MG63 (cell line): ENCODE data around the gene MYLK. TPM values are rescaled to one million over a fixed set of nuclear protein-coding genes. Genes with fewer than 3 reads are reported as not detected.

ENCODE experiments used
- DNase-seq: peaks from one replicate; pipeline ENCODE4 v3.0.0-alpha.2; 2020
- H3K27me3 ChIP-seq: fragments of 250-450 bp; sonication (Bioruptor Pico); 2 replicates; pipeline ENCODE4 v1.5.1; 2020; ENCODE audit warnings: mild to moderate bottlenecking, moderate library complexity
- H3K36me3 ChIP-seq: fragments of 250-450 bp; sonication (Bioruptor Pico); 2 replicates; pipeline ENCODE4 v1.5.1; 2020; ENCODE audit warnings: mild to moderate bottlenecking, moderate library complexity
- H3K4me3 ChIP-seq: fragments of 250-450 bp; sonication (Bioruptor Pico); 2 replicates; pipeline ENCODE4 v1.5.1; 2020; ENCODE audit warnings: mild to moderate bottlenecking, moderate library complexity
- H3K9me3 ChIP-seq: fragments of 250-450 bp; sonication (Bioruptor Pico); 2 replicates; pipeline ENCODE4 v1.5.1; 2020; ENCODE audit warnings: mild to moderate bottlenecking, moderate library complexity
- total RNA-seq: library from RNA; depleted of rRNA; stranded (reverse); fragments of >200 nt; shearing (Covaris generic); gene quantifications from 2 replicates; pipeline ENCODE4 v1.2.3, GENCODE V29; 2014; ENCODE audit warnings: low replicate concordance

Gene MYLK
- total RNA-seq, 1 experiment from 2014 or later = 12.5 TPM

DNA sequence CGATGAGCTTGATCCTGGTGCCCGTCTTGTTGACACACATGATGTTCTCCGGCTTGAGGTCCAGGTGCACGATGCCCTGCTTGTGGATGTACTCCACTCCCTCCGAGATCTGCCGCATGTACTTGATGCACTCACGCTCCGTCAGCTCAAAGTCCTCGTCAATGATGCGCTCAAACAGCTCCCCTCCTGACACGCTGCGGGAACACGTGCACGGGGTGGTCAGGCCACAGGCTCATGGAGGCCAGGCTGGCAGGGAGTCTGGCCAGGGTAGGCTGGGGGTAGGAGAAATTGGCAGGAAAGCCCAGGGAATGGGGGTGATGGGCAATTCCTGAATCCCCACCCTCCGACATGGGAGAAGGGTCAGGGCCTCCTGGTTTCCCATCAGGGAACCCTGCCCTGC, 243.8 kb downstream of the MYLK start:
- Histone ChIP-seq H3K9me3 (no peaks in the 10 kb centered on the region), H3K27me3 (no peaks in the 10 kb centered on the region; the same call in 1 of the 2 replicates), H3K36me3 (0 out of 2 replicates have a peak, but pooled peaks cover 3% of the 10 kb centered on the region), H3K4me3 (no peak overlapping the region)
- DNase-seq = no peak

DNA sequence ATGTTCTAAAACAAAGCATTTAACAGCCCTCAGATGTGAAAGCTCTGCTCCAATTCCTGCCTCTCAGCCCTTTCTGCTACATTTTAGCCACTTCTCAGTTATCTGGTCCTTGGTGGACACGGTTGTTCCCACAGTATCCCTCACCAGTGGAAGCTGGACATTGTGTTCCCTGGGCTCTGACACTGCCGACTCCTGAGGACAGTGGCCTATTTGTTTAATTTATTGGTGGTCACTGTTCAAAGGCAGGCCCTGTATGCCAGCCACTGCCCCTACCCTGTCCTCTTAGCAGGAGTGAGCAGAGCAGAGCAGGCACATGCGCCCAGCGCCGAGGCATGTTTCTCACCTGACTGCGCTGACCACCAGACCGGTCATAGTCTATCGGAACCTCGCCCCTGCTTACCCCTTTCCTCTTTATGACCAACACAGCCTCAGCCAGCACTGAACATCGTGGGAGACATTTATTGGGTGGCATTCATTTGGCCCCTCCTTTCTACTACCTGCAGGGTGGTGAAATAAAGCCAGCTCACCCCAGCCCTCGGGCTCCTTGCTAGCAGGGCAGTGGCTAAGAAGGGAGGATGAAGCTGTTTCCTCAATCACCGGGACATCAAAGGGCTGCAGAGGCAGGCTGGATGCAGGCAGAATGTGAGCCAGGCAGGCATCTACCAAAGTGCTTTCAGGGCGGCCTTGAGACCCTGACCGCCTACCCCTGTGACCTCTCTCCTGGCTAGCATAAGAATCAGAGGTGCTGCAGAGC, 245.0 kb downstream of the MYLK start:
- no peaks in the 10 kb centered on the region for H3K27me3 ChIP-seq
- H3K4me3 ChIP-seq = no peak overlapping the region
- H3K36me3 ChIP-seq = 0 out of 2 replicates have a peak, but pooled peaks cover 3% of the 10 kb centered on the region
- no peak for DNase-seq
- H3K9me3 ChIP-seq = no peaks in the 10 kb centered on the region

DNA sequence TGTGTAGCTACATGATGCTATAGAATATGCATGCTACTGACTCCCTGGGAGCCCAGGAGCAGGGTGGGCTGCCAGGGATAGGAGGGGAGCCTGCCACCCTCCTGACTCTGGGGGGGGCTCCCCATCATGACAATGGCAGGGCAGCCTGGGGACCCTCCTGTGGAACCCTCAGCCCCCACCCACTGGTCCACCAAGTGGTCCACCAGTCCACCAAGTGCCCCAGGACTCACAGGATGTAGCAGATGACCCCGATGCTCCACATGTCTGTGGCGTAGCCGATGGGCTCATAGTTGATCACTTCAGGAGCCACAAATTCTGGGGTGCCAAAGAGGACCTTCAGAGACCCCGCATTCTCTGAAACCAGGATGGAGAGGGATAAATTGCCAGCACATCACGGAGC, 246.3 kb downstream of the MYLK start:
- no peak for DNase-seq
- no peak overlapping the region for H3K4me3 ChIP-seq
- H3K9me3 ChIP-seq = no peaks in the 10 kb centered on the region
- no peaks in the 10 kb centered on the region for H3K27me3 ChIP-seq
- 0 out of 2 replicates have a peak, but pooled peaks cover 3% of the 10 kb centered on the region for H3K36me3 ChIP-seq

DNA sequence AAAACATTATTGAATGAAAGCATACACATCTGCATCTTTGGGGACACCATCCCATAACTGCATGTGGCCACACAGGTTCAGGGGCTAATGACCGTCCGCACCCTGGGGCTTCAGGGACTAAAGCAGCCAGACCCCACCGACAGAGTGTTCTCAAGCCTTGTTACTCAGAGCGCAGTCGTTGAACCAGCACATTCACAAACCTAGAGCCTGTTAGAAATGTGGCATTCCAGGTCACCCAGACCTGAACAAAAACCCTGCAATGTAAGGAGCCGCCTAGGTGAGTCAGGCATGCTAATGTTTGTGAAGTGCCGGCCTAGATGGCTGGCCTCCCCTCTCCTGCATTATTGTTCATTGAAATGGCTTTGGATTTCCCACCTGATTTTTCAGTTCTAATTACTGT, 247.0 kb downstream of the MYLK start:
- no peak overlapping the region for H3K4me3 ChIP-seq
- no peaks in the 10 kb centered on the region for H3K9me3 ChIP-seq
- no peak for DNase-seq
- no peaks in the 10 kb centered on the region for H3K27me3 ChIP-seq
- 0 out of 2 replicates have a peak, but pooled peaks cover 3% of the 10 kb centered on the region for H3K36me3 ChIP-seq

DNA sequence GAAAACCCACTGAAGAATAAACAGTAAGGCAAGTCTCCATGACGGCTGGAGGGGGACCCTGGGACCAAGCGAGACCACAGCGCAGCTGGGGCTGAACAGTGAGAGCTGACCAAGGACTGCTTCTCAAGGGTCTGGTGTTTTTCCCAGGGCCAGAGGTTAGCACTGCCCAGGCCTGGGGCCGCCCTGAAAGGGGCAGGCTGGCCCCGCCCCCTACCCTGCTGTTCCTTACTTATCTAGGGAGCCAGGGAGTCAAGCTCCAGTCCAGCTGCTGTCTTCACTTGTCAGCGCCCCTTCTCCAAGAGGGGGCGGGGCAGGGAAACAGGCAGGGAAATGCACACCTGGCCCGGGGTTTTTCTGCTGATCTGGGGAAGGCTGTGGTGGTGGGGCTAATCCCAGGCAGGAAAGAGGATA, 247.7 kb downstream of the MYLK start:
- Histone ChIP-seq H3K9me3 (no peaks in the 10 kb centered on the region), H3K27me3 (no peaks in the 10 kb centered on the region), H3K4me3 (no peak overlapping the region), H3K36me3 (0 out of 2 replicates have a peak, but pooled peaks cover 3% of the 10 kb centered on the region)
- DNase-seq = no peak

DNA sequence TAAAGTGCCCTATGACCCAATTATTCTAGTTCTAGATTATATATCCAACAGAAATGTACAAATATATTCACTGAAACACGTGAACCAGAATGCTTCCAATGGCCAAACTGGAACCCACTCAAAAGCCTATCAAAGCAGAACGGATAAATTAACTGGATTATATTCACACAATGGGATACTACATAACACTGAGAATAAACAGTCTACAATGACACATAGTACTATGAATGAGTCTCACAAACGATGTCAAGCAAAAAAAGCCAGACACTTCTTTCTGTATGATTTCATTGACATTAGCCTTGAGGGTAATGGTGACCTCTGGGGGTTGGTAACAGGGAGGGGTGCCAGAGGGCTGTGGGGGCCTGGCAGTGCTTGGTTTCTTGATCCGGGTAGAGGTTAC, 248.4 kb downstream of the MYLK start:
- Histone ChIP-seq H3K9me3 (no peaks in the 10 kb centered on the region), H3K27me3 (no peaks in the 10 kb centered on the region), H3K36me3 (0 out of 2 replicates have a peak, but pooled peaks cover 3% of the 10 kb centered on the region), H3K4me3 (no peak overlapping the region)
- DNase-seq = no peak

DNA sequence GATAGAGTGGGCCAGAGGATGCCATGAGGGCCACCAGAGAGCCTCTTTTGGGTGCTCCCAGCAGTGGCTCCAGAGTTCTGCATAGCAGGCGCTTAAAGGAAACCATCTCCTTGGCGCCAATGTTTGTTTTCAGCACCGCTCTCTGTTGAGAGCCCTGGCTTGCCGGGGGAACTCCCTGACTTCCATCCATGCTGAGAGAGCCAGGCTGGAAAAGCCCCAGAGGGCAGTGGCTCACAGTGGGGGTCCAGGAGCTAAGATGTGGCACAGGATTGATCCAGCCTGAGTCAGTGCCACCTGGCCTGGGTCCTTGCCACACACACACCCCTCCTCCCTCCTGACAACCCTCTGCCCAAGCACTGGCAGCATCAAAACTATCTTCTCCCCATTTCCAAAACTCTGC, 248.9 kb downstream of the MYLK start:
- Histone ChIP-seq H3K36me3 (0 out of 2 replicates have a peak, but pooled peaks cover 3% of the 10 kb centered on the region), H3K9me3 (no peaks in the 10 kb centered on the region)
- no peak for DNase-seq

DNA sequence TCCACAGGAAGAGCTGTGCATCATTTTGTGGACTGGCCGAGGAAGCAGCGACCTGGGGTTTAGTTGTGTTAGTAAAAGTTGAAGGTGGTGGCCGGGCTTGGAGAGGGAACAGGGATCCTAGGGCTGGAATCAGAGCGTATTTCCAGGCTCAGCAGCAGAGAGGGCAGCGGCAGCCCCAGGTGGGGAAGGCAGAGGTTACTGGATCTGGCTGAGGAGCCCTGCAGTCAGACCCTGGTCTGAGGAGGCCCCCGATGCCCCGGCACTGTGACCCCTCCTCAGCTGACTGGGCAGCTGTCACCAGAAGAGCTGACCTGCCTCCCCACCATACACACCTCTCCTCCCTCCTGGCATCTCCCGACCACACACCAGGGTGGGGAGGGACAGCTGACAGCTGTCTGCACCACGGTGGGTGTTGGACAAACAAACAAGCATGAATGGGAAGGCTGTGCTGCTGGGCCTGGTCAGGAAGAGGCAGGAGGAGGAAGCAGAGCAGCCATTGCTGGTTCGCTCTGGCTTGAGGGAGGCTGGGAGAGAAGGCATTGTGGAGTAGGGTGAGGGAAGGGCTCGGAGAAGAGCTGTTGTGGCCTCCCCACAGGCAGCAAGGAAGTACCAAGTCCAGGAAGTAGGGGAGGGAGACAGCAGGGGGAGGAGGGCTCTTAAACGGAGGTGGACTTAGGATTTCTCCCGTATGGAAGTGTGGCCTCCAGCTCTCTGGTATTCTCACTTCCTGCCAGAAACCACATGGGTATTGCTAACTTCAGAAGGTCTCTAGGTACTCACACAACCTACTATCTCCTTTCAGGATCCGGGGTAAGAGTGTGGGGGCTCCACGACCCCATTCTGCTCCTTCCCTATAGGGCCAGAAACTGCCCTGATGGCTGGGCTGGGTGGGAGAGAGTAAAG, 249.7 kb downstream of the MYLK start:
- H3K4me3 ChIP-seq = no peak overlapping the region
- peaks cover 3% of the 10 kb centered on the region; the same call in 1 of the 2 replicates for H3K36me3 ChIP-seq
- H3K9me3 ChIP-seq = no peaks in the 10 kb centered on the region
- DNase-seq = no peak
- H3K27me3 ChIP-seq = no peaks in the 10 kb centered on the region

More for the DNA sequence above, 248.9 kb downstream of the MYLK start:
- no peak overlapping the region for H3K4me3 ChIP-seq
- no peaks in the 10 kb centered on the region for H3K27me3 ChIP-seq

DNA sequence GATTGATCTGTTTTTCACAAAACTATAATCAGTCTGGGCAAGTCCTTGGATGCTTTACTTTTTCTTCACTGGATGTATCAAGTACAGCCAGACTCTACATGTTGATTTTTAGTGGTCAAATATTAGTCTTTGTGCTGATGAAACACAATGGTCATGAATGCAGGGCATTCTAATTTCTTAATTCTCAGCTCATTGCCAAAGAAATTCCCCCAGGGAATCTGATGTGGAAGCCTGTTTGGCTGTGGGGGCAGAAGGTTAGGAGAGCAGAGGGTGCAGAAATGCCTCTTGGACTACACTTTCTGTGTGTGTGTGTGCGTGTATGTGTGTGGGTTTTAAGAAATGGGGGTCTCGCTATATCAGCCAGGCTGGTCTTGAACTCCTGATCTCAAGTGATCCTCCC, 250.6 kb downstream of the MYLK start:
- Histone ChIP-seq H3K36me3 (peaks cover 3% of the 10 kb centered on the region; the same call in 1 of the 2 replicates), H3K4me3 (no peak overlapping the region), H3K9me3 (no peaks in the 10 kb centered on the region), H3K27me3 (no peaks in the 10 kb centered on the region)
- DNase-seq = no peak

DNA sequence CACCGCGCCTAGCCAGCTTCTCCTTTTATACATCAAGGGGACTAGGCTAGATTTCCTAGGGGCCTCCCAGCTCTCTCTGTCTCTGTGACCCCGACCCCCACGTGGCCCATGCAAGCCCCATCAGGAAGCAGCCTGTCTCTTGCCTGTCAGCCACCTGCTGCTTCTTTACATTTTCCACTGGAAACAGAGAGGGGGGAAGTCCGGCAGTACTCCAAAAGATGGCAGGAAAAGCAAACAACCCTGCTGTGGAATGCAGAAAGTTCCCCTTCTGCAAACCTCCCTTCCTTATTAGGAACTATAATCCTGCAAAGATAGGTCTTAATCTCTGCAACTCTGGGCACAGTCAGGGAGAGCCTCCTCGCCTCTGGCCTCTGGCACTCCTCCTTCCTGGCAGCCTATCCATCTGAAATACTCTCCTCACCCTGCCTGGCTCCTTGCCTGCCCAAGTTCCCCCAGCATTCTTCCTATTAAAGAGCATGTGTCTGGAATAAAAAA, 251.9 kb downstream of the MYLK start:
- Histone ChIP-seq H3K4me3 (no peak overlapping the region), H3K9me3 (no peaks in the 10 kb centered on the region), H3K27me3 (no peaks in the 10 kb centered on the region), H3K36me3 (peaks cover 3% of the 10 kb centered on the region; the same call in 1 of the 2 replicates)
- DNase-seq = peak; percentile 83

DNA sequence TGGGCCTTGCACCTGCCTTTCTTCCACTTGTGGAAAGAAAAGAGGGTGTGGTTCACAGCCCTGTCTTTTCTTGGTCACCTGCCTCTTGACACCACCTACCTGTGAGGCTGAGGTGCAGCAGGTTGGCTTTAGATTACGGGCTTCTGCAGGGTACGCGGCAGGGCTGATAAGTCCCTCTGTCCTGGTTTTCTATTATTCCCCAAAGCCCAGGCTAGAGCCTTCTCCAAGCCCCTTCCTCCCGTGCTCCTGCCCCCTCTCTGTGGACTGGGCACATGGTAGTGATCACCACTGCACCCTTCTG, 254.4 kb downstream of the MYLK start:
- H3K36me3 ChIP-seq = no peaks in the 10 kb centered on the region; the same call in 1 of the 2 replicates
- no peak for DNase-seq

DNA sequence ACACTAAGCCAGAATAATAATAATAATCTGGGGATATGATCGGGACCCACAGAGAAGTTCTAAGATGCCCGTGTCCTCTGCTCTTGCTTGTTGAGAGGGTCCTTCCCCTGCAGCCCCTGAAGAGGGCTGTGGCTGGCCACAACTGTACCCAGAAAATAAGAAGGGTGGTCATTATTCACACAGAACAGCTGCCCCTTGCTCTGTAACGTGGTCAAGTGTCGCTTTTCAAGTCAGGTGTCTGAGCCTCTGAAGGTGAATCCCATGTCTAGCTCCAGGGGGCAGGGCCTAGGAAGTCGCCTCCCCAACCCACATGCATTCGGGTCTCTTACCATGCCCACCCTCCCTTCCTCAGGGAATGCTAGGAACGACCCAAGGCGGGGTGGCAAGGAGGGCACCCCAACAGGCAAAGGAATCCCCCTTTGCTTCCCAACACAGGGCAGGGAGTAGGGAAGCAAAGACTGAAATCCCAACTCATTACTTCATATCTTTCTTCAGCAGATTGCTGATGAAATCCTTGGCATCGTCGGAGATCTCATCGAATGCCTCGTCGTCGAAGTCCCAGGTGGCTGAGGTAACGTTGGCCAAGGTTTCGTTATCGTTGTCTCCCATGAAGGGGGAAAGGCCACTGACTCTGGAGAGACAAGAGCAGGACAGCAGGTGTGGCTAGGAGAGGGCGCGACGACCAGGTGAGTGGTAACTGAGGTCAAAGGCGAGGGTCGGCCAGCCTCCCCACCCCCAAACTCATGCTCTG, 255.0 kb downstream of the MYLK start:
- no peaks in the 10 kb centered on the region; the same call in 1 of the 2 replicates for H3K36me3 ChIP-seq
- H3K27me3 ChIP-seq = no peaks in the 10 kb centered on the region
- no peaks in the 10 kb centered on the region for H3K9me3 ChIP-seq
- no peak overlapping the region for H3K4me3 ChIP-seq
- no peak for DNase-seq

More for the DNA sequence above, 254.4 kb downstream of the MYLK start:
- H3K27me3 ChIP-seq = no peaks in the 10 kb centered on the region
- no peaks in the 10 kb centered on the region for H3K9me3 ChIP-seq
- H3K4me3 ChIP-seq = no peak overlapping the region

DNA sequence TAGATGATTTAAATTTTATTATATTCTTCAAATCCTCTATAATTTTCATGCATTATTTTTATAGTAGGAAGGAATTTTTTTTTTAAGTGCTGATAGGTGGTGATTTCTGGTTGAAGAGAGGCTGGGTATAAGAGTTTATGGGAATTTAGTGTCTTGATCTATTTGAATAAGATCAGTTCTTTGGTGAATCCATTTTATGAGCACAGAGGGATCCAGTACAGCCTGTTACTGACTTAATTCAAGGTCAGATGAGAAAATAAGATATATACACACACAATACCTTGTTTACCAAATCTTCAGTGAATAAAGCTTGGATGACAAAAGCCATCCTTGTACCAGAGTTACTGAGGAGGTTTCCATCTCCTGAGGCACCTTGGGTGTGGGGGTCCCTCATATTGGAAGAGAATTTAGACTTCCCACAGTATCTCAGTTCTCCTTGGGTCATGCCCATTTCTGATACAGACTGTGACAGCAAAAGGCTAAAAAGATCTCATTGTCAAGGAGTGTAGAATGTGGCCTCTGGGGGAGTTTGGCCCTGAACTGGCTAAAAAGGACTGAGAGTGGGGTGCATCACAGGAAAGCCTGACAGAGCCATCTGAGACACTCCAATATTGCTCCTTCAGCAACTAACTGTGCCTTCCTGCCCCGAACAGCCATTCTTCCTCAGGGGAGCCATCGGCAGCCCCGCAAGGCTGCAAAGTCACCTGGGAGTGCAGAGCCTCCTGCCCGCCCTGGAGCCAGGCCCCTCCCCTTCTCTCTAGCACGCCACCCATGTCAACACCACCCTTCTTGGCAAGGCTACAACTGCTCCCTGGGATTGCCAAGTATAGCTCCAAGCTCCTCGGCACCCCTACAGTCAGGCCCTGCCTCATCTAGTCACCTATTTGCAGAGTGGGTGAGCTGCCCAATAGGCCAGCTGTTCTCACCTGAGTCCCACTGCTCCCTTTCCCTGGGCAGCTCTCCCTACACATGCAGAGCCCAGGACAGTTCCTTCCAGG, 256.2 kb downstream of the MYLK start:
- no peak for DNase-seq
- no peak overlapping the region for H3K4me3 ChIP-seq
- no peaks in the 10 kb centered on the region for H3K27me3 ChIP-seq
- H3K9me3 ChIP-seq = no peaks in the 10 kb centered on the region
- no peaks in the 10 kb centered on the region; the same call in 1 of the 2 replicates for H3K36me3 ChIP-seq

DNA sequence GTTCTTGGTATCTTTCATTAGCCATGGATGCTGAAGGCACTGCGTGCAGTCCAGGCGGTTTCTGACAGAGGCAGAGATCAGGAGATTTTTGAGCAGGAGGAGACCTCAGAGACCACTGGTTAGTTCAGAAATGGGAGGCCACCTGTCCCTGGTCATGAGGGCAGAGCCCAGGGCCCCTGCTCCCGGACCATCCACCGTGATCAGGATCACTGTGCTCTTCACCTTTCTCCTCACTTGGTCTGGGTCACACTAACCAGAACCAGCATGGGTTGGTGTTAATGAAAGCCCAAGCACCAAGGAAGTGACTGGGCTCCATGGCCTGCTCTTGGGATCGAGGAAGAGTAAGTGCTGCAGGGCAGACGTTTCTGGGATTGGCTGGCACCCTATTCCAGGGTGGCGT, 257.3 kb downstream of the MYLK start:
- DNase-seq = no peak
- no peaks in the 10 kb centered on the region for H3K27me3 ChIP-seq
- no peak overlapping the region for H3K4me3 ChIP-seq
- H3K9me3 ChIP-seq = no peaks in the 10 kb centered on the region
- no peaks in the 10 kb centered on the region; the same call in 1 of the 2 replicates for H3K36me3 ChIP-seq

DNA sequence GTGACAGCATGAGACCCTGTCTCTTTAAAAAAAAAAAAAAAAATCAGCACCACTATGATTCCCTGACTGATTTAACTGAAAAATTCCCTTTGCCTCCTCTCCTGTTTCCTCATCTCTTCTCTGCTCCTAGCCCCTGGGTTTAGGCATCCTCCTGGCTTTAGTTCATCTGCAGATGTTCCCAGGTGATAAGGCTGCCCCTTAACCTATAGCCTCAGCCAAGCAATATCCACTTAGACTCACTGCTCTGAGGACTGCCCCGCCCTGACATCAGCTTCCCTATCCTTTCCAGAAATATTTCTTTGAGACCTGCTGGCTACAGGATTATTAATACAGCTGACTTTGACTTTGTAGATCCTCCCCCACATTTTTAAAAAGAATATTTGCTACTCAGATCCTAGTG, 259.8 kb downstream of the MYLK start:
- no peak for DNase-seq
- H3K9me3 ChIP-seq = no peaks in the 10 kb centered on the region
- no peaks in the 10 kb centered on the region; the same call in 1 of the 2 replicates for H3K36me3 ChIP-seq
- no peak overlapping the region for H3K4me3 ChIP-seq
- H3K27me3 ChIP-seq = no peaks in the 10 kb centered on the region
